Measurements from ENCODE around the gene PPP4R3A.

DNA sequence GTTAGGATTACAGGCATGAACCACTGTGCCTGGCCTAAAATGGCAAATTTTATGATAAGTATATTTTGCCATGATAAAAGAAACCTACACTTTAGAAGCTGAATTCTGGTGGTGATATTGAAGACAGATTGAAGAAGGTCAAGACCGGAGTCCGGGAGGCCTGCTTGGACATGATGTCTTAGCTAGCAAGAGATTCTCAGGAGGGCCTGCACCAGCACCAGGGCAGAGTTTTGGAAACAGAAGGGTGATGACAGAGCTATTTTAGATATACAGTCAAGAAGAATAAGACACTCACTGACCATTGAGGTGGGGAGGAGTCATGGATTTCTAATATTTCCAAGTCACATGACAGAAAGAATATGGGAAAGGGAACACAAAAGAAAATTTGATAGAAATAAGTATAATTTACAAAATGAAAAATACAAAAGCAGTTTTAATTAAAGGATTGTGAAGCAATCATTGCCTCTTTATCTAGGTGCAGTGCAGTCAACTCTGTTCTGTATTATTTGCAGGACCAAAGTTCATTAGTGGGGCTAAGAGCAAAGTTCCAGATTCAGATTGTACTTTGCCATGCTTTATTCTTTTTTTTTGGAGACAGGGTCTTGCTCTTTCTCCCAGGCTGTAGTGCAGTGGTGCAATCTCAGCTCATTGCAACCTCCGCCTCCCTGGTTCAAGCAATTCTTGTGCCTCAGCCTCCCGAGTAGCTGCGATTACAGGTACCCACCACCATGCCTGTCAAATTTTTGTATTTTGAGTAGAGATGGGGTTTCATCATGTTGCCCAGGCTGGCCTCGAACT, 9.3 kb upstream of the PPP4R3A start:
- TF ChIP-seq EZH2 (IDR thresholded peaks at IDR 0.05) (no peak), EZH2phosphoT487 (IDR thresholded peaks at IDR 0.05) (no peak)
- TF ChIP-seq, protein P1, sequence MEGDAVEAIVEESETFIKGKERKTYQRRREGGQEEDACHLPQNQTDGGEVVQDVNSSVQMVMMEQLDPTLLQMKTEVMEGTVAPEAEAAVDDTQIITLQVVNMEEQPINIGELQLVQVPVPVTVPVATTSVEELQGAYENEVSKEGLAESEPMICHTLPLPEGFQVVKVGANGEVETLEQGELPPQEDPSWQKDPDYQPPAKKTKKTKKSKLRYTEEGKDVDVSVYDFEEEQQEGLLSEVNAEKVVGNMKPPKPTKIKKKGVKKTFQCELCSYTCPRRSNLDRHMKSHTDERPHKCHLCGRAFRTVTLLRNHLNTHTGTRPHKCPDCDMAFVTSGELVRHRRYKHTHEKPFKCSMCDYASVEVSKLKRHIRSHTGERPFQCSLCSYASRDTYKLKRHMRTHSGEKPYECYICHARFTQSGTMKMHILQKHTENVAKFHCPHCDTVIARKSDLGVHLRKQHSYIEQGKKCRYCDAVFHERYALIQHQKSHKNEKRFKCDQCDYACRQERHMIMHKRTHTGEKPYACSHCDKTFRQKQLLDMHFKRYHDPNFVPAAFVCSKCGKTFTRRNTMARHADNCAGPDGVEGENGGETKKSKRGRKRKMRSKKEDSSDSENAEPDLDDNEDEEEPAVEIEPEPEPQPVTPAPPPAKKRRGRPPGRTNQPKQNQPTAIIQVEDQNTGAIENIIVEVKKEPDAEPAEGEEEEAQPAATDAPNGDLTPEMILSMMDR (IDR thresholded peaks at IDR 0.05) = no peak

Data from neural progenitor cell (in vitro differentiated cells).